ENCODE data around the gene SYCE3. TPM values are rescaled to one million over a fixed set of nuclear protein-coding genes. Genes with fewer than 3 reads are reported as not detected.
A peak's percentile ranks its signal among the peaks of the same experiment; 100 is the strongest.

Gene SYCE3
- total RNA-seq, 1 donor from 2014 or later, result 0.76 TPM

DNA sequence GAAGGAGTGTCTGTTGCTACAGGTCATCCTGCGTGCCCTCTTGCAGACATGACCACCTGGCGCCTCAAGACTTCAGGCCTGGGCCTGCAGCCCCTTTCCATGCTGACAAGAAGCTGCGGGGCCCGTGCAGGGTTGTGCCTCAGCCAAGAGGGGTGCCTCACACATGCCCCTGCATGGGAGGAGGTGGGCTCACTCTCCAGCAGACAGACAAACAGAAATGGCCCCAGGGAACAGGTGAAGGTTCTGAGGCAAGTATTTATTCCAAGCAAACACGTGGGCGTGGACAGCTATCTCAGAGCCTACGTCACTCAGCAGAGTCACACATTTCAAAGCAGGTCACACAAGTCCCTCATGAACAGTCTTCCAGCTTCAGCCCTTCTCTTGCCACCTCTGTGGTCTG, 5.9 kb upstream of the SYCE3 start:
- no peak for DNase-seq (ENCODE audit: low spot score in 2 of 2, unreplicated experiment in 2 of 2)
- TF ChIP-seq, protein P1, sequence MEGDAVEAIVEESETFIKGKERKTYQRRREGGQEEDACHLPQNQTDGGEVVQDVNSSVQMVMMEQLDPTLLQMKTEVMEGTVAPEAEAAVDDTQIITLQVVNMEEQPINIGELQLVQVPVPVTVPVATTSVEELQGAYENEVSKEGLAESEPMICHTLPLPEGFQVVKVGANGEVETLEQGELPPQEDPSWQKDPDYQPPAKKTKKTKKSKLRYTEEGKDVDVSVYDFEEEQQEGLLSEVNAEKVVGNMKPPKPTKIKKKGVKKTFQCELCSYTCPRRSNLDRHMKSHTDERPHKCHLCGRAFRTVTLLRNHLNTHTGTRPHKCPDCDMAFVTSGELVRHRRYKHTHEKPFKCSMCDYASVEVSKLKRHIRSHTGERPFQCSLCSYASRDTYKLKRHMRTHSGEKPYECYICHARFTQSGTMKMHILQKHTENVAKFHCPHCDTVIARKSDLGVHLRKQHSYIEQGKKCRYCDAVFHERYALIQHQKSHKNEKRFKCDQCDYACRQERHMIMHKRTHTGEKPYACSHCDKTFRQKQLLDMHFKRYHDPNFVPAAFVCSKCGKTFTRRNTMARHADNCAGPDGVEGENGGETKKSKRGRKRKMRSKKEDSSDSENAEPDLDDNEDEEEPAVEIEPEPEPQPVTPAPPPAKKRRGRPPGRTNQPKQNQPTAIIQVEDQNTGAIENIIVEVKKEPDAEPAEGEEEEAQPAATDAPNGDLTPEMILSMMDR (IDR thresholded peaks at IDR 0.05; ENCODE audit: unreplicated experiment), result no peak
- no peaks in the 10 kb centered on the region for H3K27me3 Mint-ChIP-seq (ENCODE audit: low read depth)
- no peak overlapping the region for H3K27ac Mint-ChIP-seq
- H3K9me3 Mint-ChIP-seq, result no peaks in the 10 kb centered on the region
- no peak overlapping the region for H3K4me3 Mint-ChIP-seq
- H3K4me1 Mint-ChIP-seq, result peaks cover 2% of the 10 kb centered on the region
- peaks cover 29% of the 10 kb centered on the region for H3K36me3 Mint-ChIP-seq

DNA sequence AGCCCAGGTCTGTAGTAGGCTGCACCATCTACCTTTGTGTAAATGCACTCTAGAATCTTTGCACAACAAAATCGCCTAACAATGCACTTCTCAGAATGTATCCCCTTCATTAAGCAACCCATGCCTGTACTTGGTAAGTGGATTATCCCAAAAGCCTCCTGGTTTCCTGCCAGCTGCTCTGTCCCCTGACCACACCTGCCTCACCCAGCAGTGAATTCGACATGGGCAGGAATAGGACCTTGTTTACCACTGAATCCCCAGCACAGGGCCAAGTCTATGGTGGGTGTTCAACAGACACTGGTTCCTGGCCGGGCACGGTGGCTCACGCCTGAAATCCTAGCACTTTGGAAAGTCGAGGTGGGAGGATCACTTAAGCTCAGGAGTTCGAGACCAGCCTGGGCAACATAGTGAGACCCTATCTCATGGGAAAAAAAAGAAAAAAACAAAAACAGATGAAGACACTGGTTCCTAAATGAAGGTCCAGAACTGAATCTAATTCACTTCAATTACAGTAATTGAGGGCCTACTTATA, 5.1 kb upstream of the SYCE3 start:
- Mint-ChIP-seq H3K27ac (no peak overlapping the region), H3K4me3 (no peak overlapping the region), H3K9me3 (no peaks in the 10 kb centered on the region), H3K36me3 (peaks cover 29% of the 10 kb centered on the region), H3K4me1 (peaks cover 8% of the 10 kb centered on the region), H3K27me3 (ENCODE audit: low read depth) (no peaks in the 10 kb centered on the region)
- TF ChIP-seq, protein P1 (IDR thresholded peaks at IDR 0.05; ENCODE audit: unreplicated experiment), result no peak
- no peak for DNase-seq (ENCODE audit: low spot score in 2 of 2, unreplicated experiment in 2 of 2)

DNA sequence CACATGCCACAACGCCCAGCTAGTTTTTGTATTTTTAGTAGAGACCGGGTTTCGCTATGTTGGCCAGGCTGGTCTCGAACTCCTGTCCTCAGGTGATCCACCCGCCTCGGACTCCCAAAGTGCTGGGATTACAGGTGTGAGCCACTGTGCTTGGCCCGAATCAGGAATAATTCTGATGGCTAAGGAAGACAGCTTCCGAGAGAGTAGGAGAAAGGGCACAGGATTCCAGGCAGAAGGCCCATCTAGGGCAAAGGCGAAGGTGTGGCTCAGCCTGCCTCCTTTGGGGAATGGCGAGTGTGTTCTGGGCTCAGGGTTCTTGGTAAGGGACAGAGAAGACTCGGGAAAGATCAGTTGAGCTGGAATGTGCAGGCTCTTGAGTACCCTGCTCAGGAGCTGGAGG, 1.6 kb upstream of the SYCE3 start:
- peaks cover 12% of the 10 kb centered on the region for H3K4me1 Mint-ChIP-seq
- DNase-seq (ENCODE audit: low spot score in 2 of 2, unreplicated experiment in 2 of 2), result no peak

GRCh38 chr22:50563413-50564160, 868 bp upstream of the SYCE3 start:
- H3K36me3 Mint-ChIP-seq, result peaks cover 6% of the 10 kb centered on the region
- H3K4me3 Mint-ChIP-seq, result peak overlapping the region; percentile 87
- peaks cover 5% of the 10 kb centered on the region for H3K27me3 Mint-ChIP-seq (ENCODE audit: low read depth)
- no peaks in the 10 kb centered on the region for H3K9me3 Mint-ChIP-seq
- TF ChIP-seq, protein P1 (IDR thresholded peaks at IDR 0.05; ENCODE audit: unreplicated experiment), result no peak
- peak overlapping the region; percentile 74 for H3K27ac Mint-ChIP-seq
- peaks cover 12% of the 10 kb centered on the region for H3K4me1 Mint-ChIP-seq
- DNase-seq (ENCODE audit: low spot score in 2 of 2, unreplicated experiment in 2 of 2), result no peak

More for the DNA sequence above, 1.6 kb upstream of the SYCE3 start:
- TF ChIP-seq, protein P1 (IDR thresholded peaks at IDR 0.05; ENCODE audit: unreplicated experiment), result no peak
- Mint-ChIP-seq H3K9me3 (no peaks in the 10 kb centered on the region), H3K4me3 (no peak overlapping the region), H3K27ac (no peak overlapping the region), H3K27me3 (ENCODE audit: low read depth) (peaks cover 5% of the 10 kb centered on the region), H3K36me3 (peaks cover 11% of the 10 kb centered on the region)

GRCh38 chr22:50561401-50562358, 1.0 kb downstream of the SYCE3 start:
- H3K4me1 Mint-ChIP-seq, result peaks cover 12% of the 10 kb centered on the region
- no peaks in the 10 kb centered on the region for H3K36me3 Mint-ChIP-seq
- TF ChIP-seq, protein P1 (IDR thresholded peaks at IDR 0.05; ENCODE audit: unreplicated experiment), result no peak
- no peaks in the 10 kb centered on the region for H3K9me3 Mint-ChIP-seq
- no peak for DNase-seq (ENCODE audit: low spot score in 2 of 2, unreplicated experiment in 2 of 2)
- H3K27ac Mint-ChIP-seq, result peak overlapping the region; percentile 26
- peaks cover 5% of the 10 kb centered on the region for H3K27me3 Mint-ChIP-seq (ENCODE audit: low read depth)
- peak overlapping the region; percentile 62 for H3K4me3 Mint-ChIP-seq
